ENCODE data around the gene RBFA.

GRCh38 chr18:80035997-80036396 lies 1.8 kb downstream of the RBFA start:
- TF ChIP-seq POLR2A (IDR thresholded peaks at IDR 0.05), result no peak
- no peak for TF ChIP-seq CTCF (IDR thresholded peaks at IDR 0.05)

All from body of pancreas (tissue), 4 donors.